ENCODE results near the gene FAM3B.

FAM3B gene

DNA sequence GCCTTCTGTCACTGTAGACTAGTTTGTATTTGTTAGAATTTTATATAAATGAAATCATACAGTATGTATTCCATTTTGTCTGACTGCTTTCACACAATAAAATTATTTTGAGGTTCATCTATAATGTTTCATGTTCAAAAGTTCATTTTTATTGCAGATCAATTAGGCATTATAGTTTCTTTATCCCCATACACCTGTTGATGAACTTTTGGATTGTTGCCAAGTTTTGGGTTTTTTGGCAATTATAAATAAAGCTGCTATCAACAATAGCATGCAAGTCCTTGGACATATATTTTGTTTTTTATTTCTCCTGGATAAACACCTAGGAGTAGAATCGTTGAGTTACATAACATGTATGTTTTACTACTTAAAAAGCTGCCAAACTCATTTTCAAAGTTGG lies 47.1 kb upstream of the FAM3B start:
- POLR2A ChIA-PET, result no interaction called here
- CTCF ChIA-PET, result interaction anchor here (8.2 kb wide), 1 partner anchor 14 kb away, joined by 44 read pairs; no protein-coding TSS in a partner anchor
- no peaks in the 10 kb centered on the region for H3K4me1 ChIP-seq (ENCODE audit: control insufficient read depth, insufficient read depth, low read length)
- H3K27ac ChIP-seq (ENCODE audit: extremely low read depth, low read depth, low read length), result no peak overlapping the region
- no peaks in the 10 kb centered on the region; the same call in 1 of the 2 replicates for H3K9me3 ChIP-seq (ENCODE audit: control insufficient read depth, insufficient read depth, low read depth, low read length)
- TF ChIP-seq, protein P1, sequence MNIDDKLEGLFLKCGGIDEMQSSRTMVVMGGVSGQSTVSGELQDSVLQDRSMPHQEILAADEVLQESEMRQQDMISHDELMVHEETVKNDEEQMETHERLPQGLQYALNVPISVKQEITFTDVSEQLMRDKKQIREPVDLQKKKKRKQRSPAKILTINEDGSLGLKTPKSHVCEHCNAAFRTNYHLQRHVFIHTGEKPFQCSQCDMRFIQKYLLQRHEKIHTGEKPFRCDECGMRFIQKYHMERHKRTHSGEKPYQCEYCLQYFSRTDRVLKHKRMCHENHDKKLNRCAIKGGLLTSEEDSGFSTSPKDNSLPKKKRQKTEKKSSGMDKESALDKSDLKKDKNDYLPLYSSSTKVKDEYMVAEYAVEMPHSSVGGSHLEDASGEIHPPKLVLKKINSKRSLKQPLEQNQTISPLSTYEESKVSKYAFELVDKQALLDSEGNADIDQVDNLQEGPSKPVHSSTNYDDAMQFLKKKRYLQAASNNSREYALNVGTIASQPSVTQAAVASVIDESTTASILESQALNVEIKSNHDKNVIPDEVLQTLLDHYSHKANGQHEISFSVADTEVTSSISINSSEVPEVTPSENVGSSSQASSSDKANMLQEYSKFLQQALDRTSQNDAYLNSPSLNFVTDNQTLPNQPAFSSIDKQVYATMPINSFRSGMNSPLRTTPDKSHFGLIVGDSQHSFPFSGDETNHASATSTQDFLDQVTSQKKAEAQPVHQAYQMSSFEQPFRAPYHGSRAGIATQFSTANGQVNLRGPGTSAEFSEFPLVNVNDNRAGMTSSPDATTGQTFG (tag by site-specific recombination; IDR thresholded peaks at IDR 0.05; ENCODE audit: borderline replicate concordance), result no peak
- TF ChIP-seq SCRT1 (tag by site-specific recombination; IDR thresholded peaks at IDR 0.05; ENCODE audit: borderline replicate concordance) (peak; percentile 40; the same call in 1 of the 2 replicates), ZNF426 (tag by site-specific recombination; IDR thresholded peaks at IDR 0.05) (no peak), SCRT2 (tag by site-specific recombination; IDR thresholded peaks at IDR 0.05) (peak; percentile 87), ZNF214 (tag by site-specific recombination; IDR thresholded peaks at IDR 0.05; ENCODE audit: borderline replicate concordance) (no peak)
- peaks cover 0 to 4% of the 10 kb centered on the region in 2 experiments; a peak in 1 of 3 replicates for H3K36me3 ChIP-seq (ENCODE audit: control insufficient read depth in 2 of 2, insufficient read depth in 1 of 2, low read length in 2 of 2)
- H3K4me3 ChIP-seq (ENCODE audit: low read depth, low read length), result no peak overlapping the region

- ChIA-PET POLR2A (no interaction called here), CTCF (no interaction called here)
- peaks cover 3% of the 10 kb centered on the region; the same call in 1 of the 2 replicates for H3K4me1 ChIP-seq (ENCODE audit: control insufficient read depth, insufficient read depth, low read length)
- TF ChIP-seq ZBTB8A (tag by site-specific recombination; IDR thresholded peaks at IDR 0.05), result no peak
- H3K27ac ChIP-seq (ENCODE audit: extremely low read depth, low read depth, low read length), result no peak overlapping the region
- H3K36me3 ChIP-seq (ENCODE audit: control insufficient read depth in 2 of 2, insufficient read depth in 1 of 2, low read length in 2 of 2), result no peaks in the 10 kb centered on the region
- no peak overlapping the region for H3K4me3 ChIP-seq (ENCODE audit: low read depth, low read length)
- no peaks in the 10 kb centered on the region; the same call in 1 of the 2 replicates for H3K9me3 ChIP-seq (ENCODE audit: control insufficient read depth, insufficient read depth, low read depth, low read length)
Measured at GRCh38 chr21:41277196-41277595, 39.4 kb upstream of the FAM3B start.

- TF ChIP-seq ZBTB10 (tag by site-specific recombination; IDR thresholded peaks at IDR 0.05) (no peak), ZNF623 (tag by site-specific recombination; IDR thresholded peaks at IDR 0.05) (no peak), SP7 (tag by site-specific recombination; IDR thresholded peaks at IDR 0.05) (no peak), ZNF433 (tag by site-specific recombination; IDR thresholded peaks at IDR 0.05; ENCODE audit: low read depth) (no peak), SCRT2 (tag by site-specific recombination; IDR thresholded peaks at IDR 0.05) (no peak), ZNF223 (tag by site-specific recombination; IDR thresholded peaks at IDR 0.05) (no peak)
- Histone ChIP-seq H3K9me3 (ENCODE audit: control insufficient read depth, insufficient read depth, low read depth, low read length) (no peaks in the 10 kb centered on the region), H3K4me1 (ENCODE audit: control insufficient read depth, insufficient read depth, low read length) (peaks cover 3% of the 10 kb centered on the region; the same call in 1 of the 2 replicates), H3K27ac (ENCODE audit: extremely low read depth, low read depth, low read length) (no peak overlapping the region), H3K36me3 (ENCODE audit: control insufficient read depth in 2 of 2, insufficient read depth in 1 of 2, low read length in 2 of 2) (no peaks in the 10 kb centered on the region), H3K4me3 (ENCODE audit: low read depth, low read length) (no peak overlapping the region)
- ChIA-PET CTCF (no interaction called here), POLR2A (no interaction called here)
Measured at GRCh38 chr21:41277846-41278245, 38.8 kb upstream of the FAM3B start.

- CTCF ChIA-PET, result interaction anchor here (0.7 to 6.0 kb wide), 4 partner anchors 33 to 331 kb away, joined by 3 to 92 read pairs (median 4); no protein-coding TSS in a partner anchor
- TF ChIP-seq, protein P2, sequence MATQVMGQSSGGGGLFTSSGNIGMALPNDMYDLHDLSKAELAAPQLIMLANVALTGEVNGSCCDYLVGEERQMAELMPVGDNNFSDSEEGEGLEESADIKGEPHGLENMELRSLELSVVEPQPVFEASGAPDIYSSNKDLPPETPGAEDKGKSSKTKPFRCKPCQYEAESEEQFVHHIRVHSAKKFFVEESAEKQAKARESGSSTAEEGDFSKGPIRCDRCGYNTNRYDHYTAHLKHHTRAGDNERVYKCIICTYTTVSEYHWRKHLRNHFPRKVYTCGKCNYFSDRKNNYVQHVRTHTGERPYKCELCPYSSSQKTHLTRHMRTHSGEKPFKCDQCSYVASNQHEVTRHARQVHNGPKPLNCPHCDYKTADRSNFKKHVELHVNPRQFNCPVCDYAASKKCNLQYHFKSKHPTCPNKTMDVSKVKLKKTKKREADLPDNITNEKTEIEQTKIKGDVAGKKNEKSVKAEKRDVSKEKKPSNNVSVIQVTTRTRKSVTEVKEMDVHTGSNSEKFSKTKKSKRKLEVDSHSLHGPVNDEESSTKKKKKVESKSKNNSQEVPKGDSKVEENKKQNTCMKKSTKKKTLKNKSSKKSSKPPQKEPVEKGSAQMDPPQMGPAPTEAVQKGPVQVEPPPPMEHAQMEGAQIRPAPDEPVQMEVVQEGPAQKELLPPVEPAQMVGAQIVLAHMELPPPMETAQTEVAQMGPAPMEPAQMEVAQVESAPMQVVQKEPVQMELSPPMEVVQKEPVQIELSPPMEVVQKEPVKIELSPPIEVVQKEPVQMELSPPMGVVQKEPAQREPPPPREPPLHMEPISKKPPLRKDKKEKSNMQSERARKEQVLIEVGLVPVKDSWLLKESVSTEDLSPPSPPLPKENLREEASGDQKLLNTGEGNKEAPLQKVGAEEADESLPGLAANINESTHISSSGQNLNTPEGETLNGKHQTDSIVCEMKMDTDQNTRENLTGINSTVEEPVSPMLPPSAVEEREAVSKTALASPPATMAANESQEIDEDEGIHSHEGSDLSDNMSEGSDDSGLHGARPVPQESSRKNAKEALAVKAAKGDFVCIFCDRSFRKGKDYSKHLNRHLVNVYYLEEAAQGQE (tag by site-specific recombination; IDR thresholded peaks at IDR 0.05), result no peak
- TF ChIP-seq, protein P3, sequence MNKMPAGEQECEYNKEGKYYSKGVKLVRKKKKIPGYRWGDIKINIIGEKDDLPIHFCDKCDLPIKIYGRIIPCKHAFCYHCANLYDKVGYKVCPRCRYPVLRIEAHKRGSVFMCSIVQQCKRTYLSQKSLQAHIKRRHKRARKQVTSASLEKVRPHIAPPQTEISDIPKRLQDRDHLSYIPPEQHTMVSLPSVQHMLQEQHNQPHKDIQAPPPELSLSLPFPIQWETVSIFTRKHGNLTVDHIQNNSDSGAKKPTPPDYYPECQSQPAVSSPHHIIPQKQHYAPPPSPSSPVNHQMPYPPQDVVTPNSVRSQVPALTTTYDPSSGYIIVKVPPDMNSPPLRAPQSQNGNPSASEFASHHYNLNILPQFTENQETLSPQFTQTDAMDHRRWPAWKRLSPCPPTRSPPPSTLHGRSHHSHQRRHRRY (tag by site-specific recombination; IDR thresholded peaks at IDR 0.05), result no peak
- TF ChIP-seq SP7 (tag by site-specific recombination; IDR thresholded peaks at IDR 0.05) (no peak), ZNF501 (tag by site-specific recombination; IDR thresholded peaks at IDR 0.05) (no peak)
Measured at GRCh38 chr21:41280115-41280919, 36.3 kb upstream of the FAM3B start.

More at GRCh38 chr21:41280115-41280919, 36.3 kb upstream of the FAM3B start:
- no peaks in the 10 kb centered on the region for H3K36me3 ChIP-seq (ENCODE audit: control insufficient read depth in 2 of 2, insufficient read depth in 1 of 2, low read length in 2 of 2)
- no peak overlapping the region for H3K4me3 ChIP-seq (ENCODE audit: low read depth, low read length)
- POLR2A ChIA-PET, result no interaction called here
- no peaks in the 10 kb centered on the region for H3K9me3 ChIP-seq (ENCODE audit: control insufficient read depth, insufficient read depth, low read depth, low read length)
- peaks cover 3% of the 10 kb centered on the region; the same call in 1 of the 2 replicates for H3K4me1 ChIP-seq (ENCODE audit: control insufficient read depth, insufficient read depth, low read length)
- no peak overlapping the region for H3K27ac ChIP-seq (ENCODE audit: extremely low read depth, low read depth, low read length)

Measured in HEK293 (cell line).